Trophoblast cell (in vitro differentiated cells and primary cell): ENCODE results near the gene SMG6.

ENCODE experiments used
- DNase-seq, 2 donors: peaks; one replicate each; pipeline ENCODE4 v3.0.0-alpha.2; 2016
- H2AFZ ChIP-seq: 2 replicates; pipeline ENCODE4 v1.6.1; 2013; ENCODE audit warnings: low read length, moderate library complexity, mild to moderate bottlenecking; ENCODE audit not compliant: insufficient read depth, poor library complexity
- H2AK5ac ChIP-seq: 2 replicates; pipeline ENCODE4 v1.6.1; 2013; ENCODE audit warnings: mild to moderate bottlenecking, low read length
- H2BK120ac ChIP-seq: 2 replicates; pipeline ENCODE4 v1.6.1; 2013; ENCODE audit warnings: low read length, mild to moderate bottlenecking, moderate library complexity; ENCODE audit not compliant: insufficient read depth, poor library complexity
- H2BK12ac ChIP-seq: 2 replicates; pipeline ENCODE4 v1.6.1; 2013; ENCODE audit warnings: mild to moderate bottlenecking, low read length, moderate library complexity
- H2BK5ac ChIP-seq: 2 replicates; pipeline ENCODE4 v1.6.1; 2013; ENCODE audit warnings: low read length, low read depth, moderate library complexity, mild to moderate bottlenecking; ENCODE audit not compliant: poor library complexity
- H3K14ac ChIP-seq: 2 replicates; pipeline ENCODE4 v1.6.1; 2013; ENCODE audit warnings: mild to moderate bottlenecking, low read length
- H3K18ac ChIP-seq: 2 replicates; pipeline ENCODE4 v1.6.1; 2013; ENCODE audit warnings: mild to moderate bottlenecking, low read length
- H3K23ac ChIP-seq: 2 replicates; pipeline ENCODE4 v1.6.1; 2013; ENCODE audit warnings: low read length
- H3K27ac ChIP-seq: 2 replicates; pipeline ENCODE4 v1.5.1; 2013; ENCODE audit warnings: low read depth, mild to moderate bottlenecking, inconsistent platforms, low read length, moderate library complexity
- H3K27me3 ChIP-seq: 2 replicates; pipeline ENCODE4 v1.6.1; 2013; ENCODE audit warnings: inconsistent platforms, mild to moderate bottlenecking, low read length, moderate library complexity; ENCODE audit not compliant: insufficient read depth
- H3K36me3 ChIP-seq, 2 experiments: 1 replicate in 1 of 2; 2 replicates in 1 of 2; pipeline ENCODE4 v1.6.1; 2013; ENCODE audit warnings: low read length in 2 of 2, mild to moderate bottlenecking in 2 of 2, moderate library complexity in 1 of 2; ENCODE audit not compliant: insufficient read depth in 2 of 2, control insufficient read depth in 1 of 2
- H3K4ac ChIP-seq: 2 replicates; pipeline ENCODE4 v1.6.1; 2013; ENCODE audit warnings: low read depth, mild to moderate bottlenecking, low read length, moderate library complexity
- H3K4me1 ChIP-seq, 2 experiments: 1 replicate in 1 of 2; 2 replicates in 1 of 2; pipeline ENCODE4 v1.6.1; 2013; ENCODE audit warnings: low read length in 2 of 2, mild to moderate bottlenecking in 2 of 2, moderate library complexity in 1 of 2; ENCODE audit not compliant: insufficient read depth in 2 of 2, control insufficient read depth in 1 of 2
- H3K4me2 ChIP-seq: 2 replicates; pipeline ENCODE4 v1.6.1; 2013; ENCODE audit warnings: inconsistent platforms, mild to moderate bottlenecking, low read length, moderate library complexity
- H3K4me3 ChIP-seq: 2 replicates; pipeline ENCODE4 v1.5.1; 2013; ENCODE audit warnings: mild to moderate bottlenecking, low read depth, low read length, inconsistent platforms
- H3K79me1 ChIP-seq: one replicate; pipeline ENCODE4 v1.6.1; 2013; ENCODE audit warnings: low read length
- H3K79me2 ChIP-seq: 2 replicates; pipeline ENCODE4 v1.6.1; 2013; ENCODE audit warnings: low read length, mild to moderate bottlenecking; ENCODE audit not compliant: control insufficient read depth, insufficient read depth, poor library complexity
- H3K9ac ChIP-seq: 2 replicates; pipeline ENCODE4 v1.6.1; 2013; ENCODE audit warnings: mild to moderate bottlenecking, low read length
- H3K9me3 ChIP-seq: 2 replicates; pipeline ENCODE4 v1.6.1; 2013; ENCODE audit warnings: low read depth, mild to moderate bottlenecking, control low read depth, inconsistent platforms, low read length; ENCODE audit not compliant: insufficient read depth
- H4K12ac ChIP-seq: 2 replicates; pipeline ENCODE4 v1.6.1; 2013; ENCODE audit warnings: low read depth, mild to moderate bottlenecking, low read length, moderate library complexity
- H4K8ac ChIP-seq: 2 replicates; pipeline ENCODE4 v1.6.1; 2013; ENCODE audit warnings: low read depth, mild to moderate bottlenecking, low read length, moderate library complexity
- H4K91ac ChIP-seq: one replicate; pipeline ENCODE4 v1.6.1; 2013; ENCODE audit warnings: low read depth, mild to moderate bottlenecking, low read length, moderate library complexity
- WGBS: extraction: QIAGEN DNeasy Blood & Tissue Kit; methylation state at CpG from one replicate; pipeline ENCODE4 v1.1.7; 2013; ENCODE audit warnings: missing lambda C conversion rate; ENCODE audit not compliant: insufficient read length, insufficient coverage; ENCODE audit errors: extremely low coverage; 5-methylcytosine and 5-hydroxymethylcytosine counted together

Gene SMG6

DNA sequence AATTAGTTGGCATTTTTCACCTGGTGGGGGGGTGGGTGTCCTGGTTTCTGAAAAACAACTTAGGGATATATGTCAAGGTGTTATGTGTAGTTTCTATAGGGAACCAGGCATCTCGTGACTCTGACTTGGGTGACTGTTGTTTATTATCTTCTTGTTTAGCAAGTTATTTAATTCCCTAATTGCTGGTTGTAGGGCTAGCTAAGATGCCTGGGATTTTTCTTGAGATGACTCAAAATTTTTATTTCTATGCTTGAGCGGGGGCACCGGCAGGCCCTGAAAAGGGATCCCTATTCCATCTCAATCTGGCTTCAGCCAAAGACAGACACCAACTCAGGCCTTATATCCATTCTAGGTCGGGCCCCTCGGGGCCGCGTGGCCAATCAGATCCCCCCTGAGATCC lies 270.4 kb downstream of the SMG6 start:
- Histone ChIP-seq H3K79me1 (peaks cover 4% of the 10 kb centered on the region), H2BK120ac (no peak overlapping the region), H3K9ac (no peak overlapping the region), H3K4me3 (no peak overlapping the region), H3K4me1 (peaks cover 3 to 8% of the 10 kb centered on the region in 2 experiments), H3K79me2 (peaks cover 3% of the 10 kb centered on the region), H3K18ac (no peak overlapping the region), H3K27ac (no peak overlapping the region), H2AFZ (no peak overlapping the region), H2BK5ac (no peak overlapping the region), H4K8ac (no peak overlapping the region), H4K91ac (no peak overlapping the region), H3K23ac (no peak overlapping the region), H2AK5ac (no peak overlapping the region), H3K4ac (no peak overlapping the region), H2BK12ac (no peak overlapping the region), H3K4me2 (no peak overlapping the region), H3K27me3 (no peaks in the 10 kb centered on the region), H3K14ac (no peak overlapping the region), H3K9me3 (peaks cover 2% of the 10 kb centered on the region), H3K36me3 (peaks cover 7 to 9% of the 10 kb centered on the region in 2 experiments), H4K12ac (no peak overlapping the region)
- peak; percentile 13 to 30 for DNase-seq
- WGBS = no CpG with 5 or more reads among the region's 7 CpGs

DNA sequence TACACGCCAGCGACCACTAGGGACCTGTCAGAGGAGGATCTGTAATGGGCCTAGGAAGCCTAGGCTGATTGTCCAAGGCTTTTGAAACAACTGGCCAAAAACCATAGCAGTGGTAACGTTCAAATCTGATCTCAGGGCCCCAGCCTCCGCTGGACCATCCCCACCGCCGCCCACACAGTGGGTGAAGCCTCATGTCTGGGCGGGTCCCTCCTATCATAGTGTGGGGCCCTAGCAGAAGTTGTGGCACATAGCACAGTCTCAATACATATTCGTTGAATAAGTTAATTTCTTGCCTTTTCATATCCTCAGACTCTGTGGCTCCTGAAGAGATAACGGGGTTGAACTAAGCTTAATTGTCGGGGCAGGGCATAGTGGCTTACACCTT lies 272.8 kb downstream of the SMG6 start:
- peak overlapping the region; percentile 52 for H3K18ac ChIP-seq
- peak overlapping the region; percentile 71 for H2AFZ ChIP-seq
- peak overlapping the region; percentile 12 for H2AK5ac ChIP-seq
- H3K36me3 ChIP-seq = peaks cover 0 to under 1% of the 10 kb centered on the region in 2 experiments
- peaks cover 2% of the 10 kb centered on the region for H3K9me3 ChIP-seq
- H2BK12ac ChIP-seq = no peak overlapping the region
- no peak for DNase-seq
- peak overlapping the region; percentile 81 for H2BK120ac ChIP-seq
- peak overlapping the region; percentile 75 for H4K8ac ChIP-seq
- peaks cover 3% of the 10 kb centered on the region for H3K79me2 ChIP-seq
- H3K27me3 ChIP-seq = peaks cover 16% of the 10 kb centered on the region
- peak overlapping the region; percentile 91 for H3K4me2 ChIP-seq
- no peak overlapping the region for H3K9ac ChIP-seq
- no peak overlapping the region for H3K27ac ChIP-seq
- H3K23ac ChIP-seq = no peak overlapping the region
- no peak overlapping the region for H2BK5ac ChIP-seq
- no peak overlapping the region for H3K14ac ChIP-seq
- peaks cover 3 to 8% of the 10 kb centered on the region in 2 experiments for H3K4me1 ChIP-seq
- no CpG with 5 or more reads among the region's 10 CpGs for WGBS
- H3K4me3 ChIP-seq = peak overlapping the region; percentile 92
- no peak overlapping the region for H3K4ac ChIP-seq
- H4K12ac ChIP-seq = peak overlapping the region; percentile 56
- H3K79me1 ChIP-seq = peaks cover 7% of the 10 kb centered on the region
- H4K91ac ChIP-seq = peak overlapping the region; percentile 32

DNA sequence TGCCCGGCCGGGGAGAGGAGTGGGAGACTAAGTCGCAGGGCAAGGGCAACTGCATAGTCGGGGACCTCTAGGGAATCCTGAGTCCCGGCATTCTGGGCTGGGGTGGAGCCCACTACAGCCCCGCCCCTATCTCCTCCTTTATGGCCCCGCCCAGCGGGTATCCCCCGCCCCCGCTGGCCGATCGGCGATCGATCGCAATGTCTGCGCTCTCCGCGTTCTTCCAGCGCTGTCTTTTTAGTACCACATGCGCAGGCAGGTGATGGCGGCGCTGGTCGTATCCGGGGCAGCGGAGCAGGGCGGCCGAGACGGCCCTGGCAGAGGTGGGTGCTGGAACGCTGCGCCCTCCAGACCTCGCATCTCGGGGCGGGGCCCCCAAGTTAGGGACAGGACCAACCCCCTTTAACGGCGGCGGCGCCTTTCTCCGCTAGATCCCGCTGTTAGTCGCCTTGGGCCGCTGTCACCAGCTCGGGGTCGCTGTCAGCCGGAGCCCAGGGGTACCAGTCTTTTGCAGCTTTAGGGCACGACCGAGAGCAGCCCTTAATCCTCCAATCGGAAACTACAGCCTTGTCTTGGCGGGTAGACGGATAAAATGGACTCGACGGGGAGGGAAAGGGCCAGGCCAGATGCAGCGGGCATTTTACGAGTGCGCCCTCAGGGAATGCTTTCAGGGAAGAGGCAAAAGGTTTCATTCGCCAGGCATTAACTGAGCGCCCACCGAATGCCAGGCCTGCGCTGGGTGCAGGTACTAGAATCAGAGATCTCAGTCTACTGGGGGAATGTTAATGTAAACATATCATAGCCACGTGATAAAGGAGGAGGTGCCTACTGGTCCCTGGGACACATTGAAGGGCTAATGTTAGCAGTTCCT lies 273.4 kb downstream of the SMG6 start, which contains the start of gene DPH1:
Gene DPH1 (plus strand): TSS at position 243 of the 868 bp plus-strand sequence. CDS start 17 bp downstream, at position 260.
- H3K4me2 ChIP-seq = peak within 1 kb of the TSS; percentile 91
- peaks cover 2% of the 10 kb centered on the region for H3K9me3 ChIP-seq
- H3K14ac ChIP-seq = peak within 1 kb of the TSS; percentile 51
- H3K27ac ChIP-seq = no peak within 1 kb of the TSS
- peak within 1 kb of the TSS; percentile 86 for H3K9ac ChIP-seq
- peak within 1 kb of the TSS; percentile 81 for H2BK120ac ChIP-seq
- H4K12ac ChIP-seq = peak within 1 kb of the TSS; percentile 56
- H2AFZ ChIP-seq = peak within 1 kb of the TSS; percentile 95
- DNase-seq = peak; percentile 81 to 90
- peaks cover 3% of the 10 kb centered on the region for H3K79me2 ChIP-seq
- no peak within 1 kb of the TSS for H3K23ac ChIP-seq
- H3K27me3 ChIP-seq = peaks cover 22% of the 10 kb centered on the region
- no peaks in the 10 kb centered on the region for H3K36me3 ChIP-seq
- no peak within 1 kb of the TSS for H3K4ac ChIP-seq
- H2BK5ac ChIP-seq = no peak within 1 kb of the TSS
- peak within 1 kb of the TSS; percentile 84 for H4K8ac ChIP-seq
- peak within 1 kb of the TSS; percentile 62 for H3K18ac ChIP-seq
- peaks cover 7 to 14% of the 10 kb centered on the region in 2 experiments for H3K4me1 ChIP-seq
- peak within 1 kb of the TSS; percentile 12 for H2AK5ac ChIP-seq
- no peak within 1 kb of the TSS for H2BK12ac ChIP-seq
- H4K91ac ChIP-seq = peak within 1 kb of the TSS; percentile 51
- peaks cover 7% of the 10 kb centered on the region for H3K79me1 ChIP-seq
- no CpG with 5 or more reads among the region's 59 CpGs for WGBS
- peak within 1 kb of the TSS; percentile 92 for H3K4me3 ChIP-seq

DNA sequence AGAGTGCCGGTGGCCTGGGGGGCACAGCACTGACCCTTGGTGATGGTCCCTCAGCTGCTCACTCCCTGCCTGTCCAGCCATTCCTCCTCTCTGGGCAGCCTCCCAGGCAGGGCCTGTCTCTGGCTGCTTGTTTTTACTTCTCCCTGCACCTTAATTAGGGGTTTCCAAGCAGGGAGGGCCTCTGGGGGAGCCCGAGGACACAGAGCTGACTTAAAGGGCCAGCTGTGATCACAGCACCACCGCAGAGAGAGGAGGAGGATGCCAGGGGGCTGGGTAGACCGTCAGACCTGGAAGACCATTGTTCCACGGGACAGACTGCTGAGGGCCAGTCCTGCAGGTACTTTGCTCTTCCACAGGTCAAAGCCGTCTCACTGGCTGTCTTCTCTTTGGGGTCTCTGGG lies 274.8 kb downstream of the SMG6 start:
- WGBS = no CpG with 5 or more reads among the region's 6 CpGs

More for the DNA sequence above, 274.8 kb downstream of the SMG6 start:
- Histone ChIP-seq H3K9ac (no peak overlapping the region), H4K91ac (no peak overlapping the region), H3K4me2 (no peak overlapping the region), H3K4ac (no peak overlapping the region), H3K4me1 (peaks cover 7 to 26% of the 10 kb centered on the region in 2 experiments), H2AK5ac (no peak overlapping the region), H2BK12ac (no peak overlapping the region), H4K8ac (no peak overlapping the region), H3K27ac (no peak overlapping the region), H3K79me2 (peaks cover 3% of the 10 kb centered on the region), H4K12ac (no peak overlapping the region), H3K27me3 (peaks cover 36% of the 10 kb centered on the region), H3K9me3 (peaks cover 2% of the 10 kb centered on the region), H3K23ac (no peak overlapping the region), H3K4me3 (no peak overlapping the region), H3K18ac (no peak overlapping the region), H3K79me1 (peaks cover 7% of the 10 kb centered on the region), H2BK5ac (no peak overlapping the region), H3K36me3 (no peaks in the 10 kb centered on the region), H2AFZ (no peak overlapping the region), H2BK120ac (no peak overlapping the region), H3K14ac (no peak overlapping the region)
- DNase-seq = no peak
